Measurements from ENCODE around the gene TMEM120B. TPM values are rescaled to one million over a fixed set of nuclear protein-coding genes. Genes with fewer than 3 reads are reported as not detected.

The TMEM120B gene
- total RNA-seq, 1 donor from 2014 or later, result 8.9 TPM

DNA sequence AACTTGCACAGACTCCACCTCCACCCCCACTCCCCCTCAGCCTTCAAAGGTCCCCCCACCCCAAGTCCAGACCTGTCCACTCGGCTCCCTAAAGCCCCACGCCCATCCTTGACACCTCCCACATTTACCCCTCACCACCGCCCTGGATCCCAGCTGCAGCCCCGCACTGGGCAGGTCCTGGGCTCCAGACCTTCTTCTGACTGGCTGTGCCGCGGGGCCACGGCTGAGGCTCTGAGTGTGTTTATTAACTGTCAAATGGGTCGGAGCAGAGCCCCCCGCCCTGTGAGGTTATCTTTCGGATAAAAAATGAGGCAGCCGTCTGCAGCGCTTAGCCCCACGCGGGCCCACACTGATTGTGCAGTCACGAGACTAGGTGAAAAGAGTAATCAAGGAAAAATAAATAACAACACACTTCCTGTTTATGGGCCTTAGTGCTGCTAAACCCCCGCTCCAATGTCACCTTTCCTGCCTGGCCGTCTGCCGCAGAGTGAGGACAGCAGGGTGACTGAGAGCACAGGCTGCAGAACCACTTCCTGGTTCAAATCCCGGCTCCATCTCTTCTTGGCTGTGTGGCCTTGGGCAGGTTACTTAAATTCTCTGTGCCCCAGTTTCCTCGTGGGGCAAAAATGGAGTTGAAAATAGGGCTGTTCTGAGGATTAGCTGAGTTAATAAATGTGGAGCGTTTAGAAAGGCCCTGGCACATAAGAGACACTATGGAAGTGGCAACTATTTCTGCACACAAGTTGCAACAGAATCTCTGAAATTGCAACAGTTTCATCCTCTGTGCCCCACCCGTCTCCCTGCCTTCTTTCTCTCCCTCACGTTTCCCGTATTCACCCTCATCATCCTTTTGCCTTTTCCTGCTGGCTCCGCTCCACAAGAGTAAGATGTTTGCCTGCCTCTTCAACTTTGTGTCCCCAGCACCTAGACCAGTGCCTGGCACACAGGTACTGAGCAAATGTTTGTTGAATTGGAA, 100.7 kb downstream of the TMEM120B start:
- Histone ChIP-seq H3K36me3 (ENCODE audit: control insufficient read depth in 3 of 3, insufficient read depth in 3 of 3, low read length in 3 of 3) (peaks cover 53 to 64% (median 60%) of the 10 kb centered on the region in 3 donors), H3K9ac (ENCODE audit: low read depth in 1 of 3, low read length in 3 of 3) (peak overlapping the region in 1 of 3 donors; percentile 86), H3K27ac (ENCODE audit: low read depth, low read length) (no peak overlapping the region), H3K4me3 (ENCODE audit: low read length in 3 of 3) (peak overlapping the region; percentile 76 to 86 (median 79)), H3K4me1 (ENCODE audit: control insufficient read depth in 3 of 3, insufficient read depth in 3 of 3, low read length in 3 of 3) (peaks cover 30 to 37% (median 30%) of the 10 kb centered on the region in 3 donors), H3K9me3 (ENCODE audit: control insufficient read depth in 3 of 3, low read length in 3 of 3) (no peaks in the 10 kb centered on the region), H3K27me3 (ENCODE audit: control insufficient read depth in 3 of 3, insufficient read depth in 3 of 3, low read length in 3 of 3) (no peaks in the 10 kb centered on the region)

DNA sequence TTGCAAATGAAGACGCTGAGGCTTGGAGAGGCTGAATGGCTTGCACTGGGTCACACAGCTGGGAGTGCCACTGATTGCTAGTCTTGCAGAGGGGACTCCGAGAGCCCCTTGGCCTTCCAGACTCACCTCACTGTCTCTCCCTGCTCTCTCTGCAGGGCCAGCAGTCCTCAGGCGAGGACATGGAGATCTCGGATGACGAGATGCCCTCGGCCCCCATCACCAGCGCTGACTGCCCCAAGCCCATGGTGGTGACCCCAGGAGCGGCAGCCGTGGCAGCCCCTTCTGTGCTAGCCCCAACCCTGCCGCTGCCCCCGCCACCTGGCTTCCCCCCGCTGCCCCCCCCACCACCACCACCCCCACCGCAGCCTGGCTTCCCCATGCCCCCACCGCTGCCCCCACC, 101.4 kb downstream of the TMEM120B start:
- H3K4me3 ChIP-seq (ENCODE audit: low read length in 3 of 3), result no peak overlapping the region
- peaks cover 50 to 59% (median 56%) of the 10 kb centered on the region in 3 donors for H3K36me3 ChIP-seq (ENCODE audit: control insufficient read depth in 3 of 3, insufficient read depth in 3 of 3, low read length in 3 of 3)
- H3K4me1 ChIP-seq (ENCODE audit: control insufficient read depth in 3 of 3, insufficient read depth in 3 of 3, low read length in 3 of 3), result peaks cover 30 to 37% (median 30%) of the 10 kb centered on the region in 3 donors
- H3K27me3 ChIP-seq (ENCODE audit: control insufficient read depth in 3 of 3, insufficient read depth in 3 of 3, low read length in 3 of 3), result no peaks in the 10 kb centered on the region
- no peak overlapping the region for H3K27ac ChIP-seq (ENCODE audit: low read depth, low read length)
- no peaks in the 10 kb centered on the region for H3K9me3 ChIP-seq (ENCODE audit: control insufficient read depth in 3 of 3, low read length in 3 of 3)
- H3K9ac ChIP-seq (ENCODE audit: low read depth in 1 of 3, low read length in 3 of 3), result no peak overlapping the region

DNA sequence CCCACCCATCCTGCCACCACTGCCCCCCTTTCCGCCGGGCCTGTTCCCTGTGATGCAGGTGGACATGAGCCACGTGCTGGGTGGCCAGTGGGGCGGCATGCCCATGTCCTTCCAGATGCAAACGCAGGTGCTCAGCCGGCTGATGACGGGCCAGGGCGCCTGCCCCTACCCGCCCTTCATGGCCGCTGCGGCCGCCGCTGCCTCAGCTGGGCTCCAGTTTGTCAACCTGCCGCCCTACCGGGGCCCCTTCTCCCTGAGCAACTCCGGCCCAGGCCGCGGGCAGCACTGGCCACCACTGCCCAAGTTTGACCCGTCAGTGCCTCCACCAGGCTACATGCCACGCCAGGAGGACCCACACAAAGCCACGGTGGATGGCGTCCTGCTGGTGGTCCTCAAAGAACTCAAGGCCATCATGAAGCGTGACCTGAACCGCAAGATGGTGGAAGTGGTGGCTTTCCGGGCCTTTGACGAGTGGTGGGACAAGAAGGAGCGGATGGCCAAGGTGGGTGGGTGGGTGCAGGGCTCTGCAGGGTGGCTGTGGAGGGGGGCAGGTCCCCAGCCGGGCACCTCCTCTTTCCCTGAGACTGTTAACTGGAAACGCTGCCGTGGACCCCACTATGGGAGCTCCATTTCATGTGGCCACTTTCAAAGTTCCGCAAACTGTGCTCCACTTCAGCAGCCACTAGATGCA, 102.0 kb downstream of the TMEM120B start:
- H3K9ac ChIP-seq (ENCODE audit: low read depth in 1 of 3, low read length in 3 of 3), result no peak overlapping the region

DNA sequence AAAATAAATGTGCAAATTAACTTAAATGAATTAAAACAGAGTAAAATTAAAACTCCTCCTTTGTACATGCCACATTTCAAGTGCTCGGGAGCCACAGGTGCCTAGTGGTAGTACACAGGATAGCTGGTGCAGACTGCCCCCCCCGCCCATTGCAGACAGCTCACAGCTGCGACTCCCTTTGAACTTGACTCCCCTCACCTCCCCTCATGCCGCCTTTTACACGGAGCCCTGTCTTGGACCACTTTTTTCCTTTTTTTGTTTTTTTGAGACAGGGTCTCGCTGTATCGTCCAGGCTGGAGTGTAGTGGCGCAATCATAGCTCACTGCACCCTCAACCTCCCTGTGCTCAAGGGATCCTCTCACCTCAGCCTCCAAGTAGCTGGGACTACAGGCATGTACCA, 102.7 kb downstream of the TMEM120B start:
- Histone ChIP-seq H3K27me3 (ENCODE audit: control insufficient read depth in 3 of 3, insufficient read depth in 3 of 3, low read length in 3 of 3) (no peaks in the 10 kb centered on the region), H3K27ac (ENCODE audit: low read depth, low read length) (no peak overlapping the region), H3K36me3 (ENCODE audit: control insufficient read depth in 3 of 3, insufficient read depth in 3 of 3, low read length in 3 of 3) (peaks cover 55 to 58% (median 58%) of the 10 kb centered on the region in 3 donors), H3K9me3 (ENCODE audit: control insufficient read depth in 3 of 3, low read length in 3 of 3) (no peaks in the 10 kb centered on the region), H3K4me3 (ENCODE audit: low read length in 3 of 3) (no peak overlapping the region), H3K9ac (ENCODE audit: low read depth in 1 of 3, low read length in 3 of 3) (no peak overlapping the region), H3K4me1 (ENCODE audit: control insufficient read depth in 3 of 3, insufficient read depth in 3 of 3, low read length in 3 of 3) (peaks cover 30 to 36% (median 30%) of the 10 kb centered on the region in 3 donors)

More for the DNA sequence above, 102.0 kb downstream of the TMEM120B start:
- no peak overlapping the region for H3K27ac ChIP-seq (ENCODE audit: low read depth, low read length)
- no peak overlapping the region for H3K4me3 ChIP-seq (ENCODE audit: low read length in 3 of 3)
- H3K4me1 ChIP-seq (ENCODE audit: control insufficient read depth in 3 of 3, insufficient read depth in 3 of 3, low read length in 3 of 3), result peaks cover 30 to 37% (median 30%) of the 10 kb centered on the region in 3 donors
- no peaks in the 10 kb centered on the region for H3K9me3 ChIP-seq (ENCODE audit: control insufficient read depth in 3 of 3, low read length in 3 of 3)
- peaks cover 52 to 58% (median 57%) of the 10 kb centered on the region in 3 donors for H3K36me3 ChIP-seq (ENCODE audit: control insufficient read depth in 3 of 3, insufficient read depth in 3 of 3, low read length in 3 of 3)
- no peaks in the 10 kb centered on the region for H3K27me3 ChIP-seq (ENCODE audit: control insufficient read depth in 3 of 3, insufficient read depth in 3 of 3, low read length in 3 of 3)

DNA sequence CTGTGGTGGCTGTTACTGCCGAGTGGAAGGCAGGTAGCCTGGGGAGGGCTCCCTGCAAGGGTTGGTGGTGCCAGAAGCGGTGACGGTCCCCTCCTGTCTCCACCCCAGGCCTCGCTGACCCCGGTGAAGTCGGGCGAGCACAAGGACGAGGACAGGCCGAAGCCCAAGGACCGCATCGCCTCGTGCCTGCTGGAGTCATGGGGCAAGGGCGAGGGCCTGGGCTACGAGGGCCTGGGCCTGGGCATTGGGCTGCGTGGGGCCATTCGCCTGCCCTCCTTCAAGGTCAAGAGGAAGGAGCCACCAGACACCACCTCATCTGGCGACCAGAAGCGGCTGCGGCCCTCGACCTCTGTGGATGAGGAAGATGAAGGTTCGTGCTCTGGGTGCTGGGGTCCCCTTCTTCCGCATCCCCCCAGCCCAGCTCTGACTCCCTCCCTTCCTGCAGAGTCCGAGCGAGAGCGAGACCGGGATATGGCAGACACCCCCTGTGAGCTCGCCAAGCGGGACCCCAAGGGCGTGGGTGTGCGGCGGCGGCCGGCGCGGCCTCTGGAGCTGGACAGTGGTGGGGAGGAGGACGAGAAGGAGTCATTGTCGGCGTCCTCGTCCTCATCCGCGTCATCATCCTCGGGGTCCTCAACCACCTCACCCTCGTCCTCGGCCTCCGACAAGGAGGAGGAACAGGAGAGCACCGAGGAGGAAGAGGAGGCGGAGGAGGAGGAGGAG, 104.5 kb downstream of the TMEM120B start:
- no peak overlapping the region for H3K4me3 ChIP-seq (ENCODE audit: low read length in 3 of 3)
- no peak overlapping the region for H3K9ac ChIP-seq (ENCODE audit: low read depth in 1 of 3, low read length in 3 of 3)
- H3K36me3 ChIP-seq (ENCODE audit: control insufficient read depth in 3 of 3, insufficient read depth in 3 of 3, low read length in 3 of 3), result peaks cover 51 to 60% (median 53%) of the 10 kb centered on the region in 3 donors
- no peak overlapping the region for H3K27ac ChIP-seq (ENCODE audit: low read depth, low read length)
- H3K27me3 ChIP-seq (ENCODE audit: control insufficient read depth in 3 of 3, insufficient read depth in 3 of 3, low read length in 3 of 3), result no peaks in the 10 kb centered on the region
- peaks cover 13 to 19% (median 14%) of the 10 kb centered on the region in 3 donors for H3K4me1 ChIP-seq (ENCODE audit: control insufficient read depth in 3 of 3, insufficient read depth in 3 of 3, low read length in 3 of 3)
- H3K9me3 ChIP-seq (ENCODE audit: control insufficient read depth in 3 of 3, low read length in 3 of 3), result no peaks in the 10 kb centered on the region

DNA sequence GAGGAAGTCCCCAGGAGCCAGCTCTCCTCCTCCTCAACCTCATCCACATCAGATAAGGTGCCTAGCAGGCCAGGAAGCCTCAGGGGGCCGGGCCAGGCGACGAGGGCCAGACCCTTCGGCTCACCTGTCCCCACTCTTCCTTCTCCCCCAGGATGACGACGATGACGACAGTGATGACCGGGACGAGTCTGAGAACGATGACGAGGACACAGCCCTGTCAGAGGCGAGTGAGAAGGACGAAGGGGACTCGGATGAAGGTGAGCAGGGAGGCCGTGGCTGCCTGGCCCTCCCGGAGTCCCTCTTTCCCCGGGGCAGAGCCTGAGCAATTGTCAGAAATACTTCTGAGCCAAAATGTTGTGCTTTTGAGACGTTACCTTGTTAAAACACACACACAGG, 105.1 kb downstream of the TMEM120B start:
- no peak overlapping the region for H3K9ac ChIP-seq (ENCODE audit: low read depth in 1 of 3, low read length in 3 of 3)
- H3K4me3 ChIP-seq (ENCODE audit: low read length in 3 of 3), result no peak overlapping the region
- peaks cover 55 to 65% (median 59%) of the 10 kb centered on the region in 3 donors for H3K36me3 ChIP-seq (ENCODE audit: control insufficient read depth in 3 of 3, insufficient read depth in 3 of 3, low read length in 3 of 3)
- no peaks in the 10 kb centered on the region for H3K9me3 ChIP-seq (ENCODE audit: control insufficient read depth in 3 of 3, low read length in 3 of 3)
- H3K27me3 ChIP-seq (ENCODE audit: control insufficient read depth in 3 of 3, insufficient read depth in 3 of 3, low read length in 3 of 3), result no peaks in the 10 kb centered on the region
- H3K4me1 ChIP-seq (ENCODE audit: control insufficient read depth in 3 of 3, insufficient read depth in 3 of 3, low read length in 3 of 3), result peaks cover 8 to 14% (median 8%) of the 10 kb centered on the region in 3 donors
- no peak overlapping the region for H3K27ac ChIP-seq (ENCODE audit: low read depth, low read length)

DNA sequence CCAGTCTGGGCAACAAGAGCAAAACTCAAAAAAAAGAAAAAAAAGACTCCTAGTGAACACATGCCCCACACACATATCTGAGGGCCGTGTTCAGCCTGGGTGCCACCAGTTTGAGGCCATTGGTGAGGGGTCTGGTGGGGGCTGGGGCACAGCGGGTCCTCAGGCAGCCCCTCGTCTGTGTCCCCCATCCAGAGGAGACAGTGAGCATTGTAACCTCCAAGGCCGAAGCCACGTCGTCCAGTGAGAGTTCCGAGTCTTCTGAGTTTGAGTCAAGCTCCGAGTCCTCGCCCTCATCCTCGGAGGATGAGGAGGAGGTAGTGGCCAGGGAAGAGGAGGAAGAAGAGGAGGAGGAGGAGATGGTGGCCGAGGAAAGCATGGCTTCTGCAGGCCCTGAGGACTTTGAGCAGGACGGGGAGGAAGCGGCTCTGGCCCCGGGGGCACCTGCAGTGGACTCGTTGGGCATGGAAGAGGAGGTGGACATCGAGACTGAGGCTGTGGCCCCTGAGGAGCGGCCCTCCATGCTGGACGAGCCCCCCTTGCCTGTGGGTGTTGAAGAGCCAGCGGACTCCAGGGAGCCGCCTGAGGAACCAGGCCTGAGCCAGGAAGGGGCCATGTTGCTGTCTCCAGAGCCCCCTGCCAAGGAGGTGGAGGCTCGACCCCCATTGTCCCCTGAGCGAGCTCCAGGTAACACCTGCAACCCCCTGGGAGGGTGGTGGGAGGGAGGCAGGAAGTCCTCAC, 106.8 kb downstream of the TMEM120B start:
- Histone ChIP-seq H3K27me3 (ENCODE audit: control insufficient read depth in 3 of 3, insufficient read depth in 3 of 3, low read length in 3 of 3) (no peaks in the 10 kb centered on the region), H3K4me3 (ENCODE audit: low read length in 3 of 3) (no peak overlapping the region), H3K4me1 (ENCODE audit: control insufficient read depth in 3 of 3, insufficient read depth in 3 of 3, low read length in 3 of 3) (no peaks in the 10 kb centered on the region), H3K27ac (ENCODE audit: low read depth, low read length) (no peak overlapping the region), H3K9ac (ENCODE audit: low read depth in 1 of 3, low read length in 3 of 3) (no peak overlapping the region), H3K9me3 (ENCODE audit: control insufficient read depth in 3 of 3, low read length in 3 of 3) (no peaks in the 10 kb centered on the region), H3K36me3 (ENCODE audit: control insufficient read depth in 3 of 3, insufficient read depth in 3 of 3, low read length in 3 of 3) (peaks cover 60 to 71% (median 63%) of the 10 kb centered on the region in 3 donors)

DNA sequence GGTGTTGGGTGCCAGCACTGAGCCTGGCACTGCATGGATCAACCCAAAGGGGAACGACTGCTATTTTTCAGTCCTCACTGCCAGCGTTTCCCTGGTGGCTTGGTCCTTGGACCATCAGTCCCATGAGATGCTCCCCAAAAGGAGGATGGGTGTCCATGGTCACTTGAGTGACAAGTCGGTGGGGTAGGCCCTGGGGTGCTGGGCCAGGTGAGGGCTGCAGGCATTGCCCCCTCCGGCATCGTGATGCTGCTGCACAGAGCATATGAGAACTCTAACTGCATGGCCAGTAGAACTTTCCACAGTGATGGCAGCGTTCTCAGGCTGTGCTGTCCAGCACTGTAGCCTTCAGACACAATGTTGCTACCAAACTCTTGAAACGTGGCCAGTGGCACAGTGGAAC, 107.5 kb downstream of the TMEM120B start:
- Histone ChIP-seq H3K36me3 (ENCODE audit: control insufficient read depth in 3 of 3, insufficient read depth in 3 of 3, low read length in 3 of 3) (peaks cover 55 to 70% (median 61%) of the 10 kb centered on the region in 3 donors), H3K4me3 (ENCODE audit: low read length in 3 of 3) (no peak overlapping the region), H3K4me1 (ENCODE audit: control insufficient read depth in 3 of 3, insufficient read depth in 3 of 3, low read length in 3 of 3) (no peaks in the 10 kb centered on the region), H3K27ac (ENCODE audit: low read depth, low read length) (no peak overlapping the region), H3K9me3 (ENCODE audit: control insufficient read depth in 3 of 3, low read length in 3 of 3) (no peaks in the 10 kb centered on the region), H3K9ac (ENCODE audit: low read depth in 1 of 3, low read length in 3 of 3) (no peak overlapping the region), H3K27me3 (ENCODE audit: control insufficient read depth in 3 of 3, insufficient read depth in 3 of 3, low read length in 3 of 3) (no peaks in the 10 kb centered on the region)

DNA sequence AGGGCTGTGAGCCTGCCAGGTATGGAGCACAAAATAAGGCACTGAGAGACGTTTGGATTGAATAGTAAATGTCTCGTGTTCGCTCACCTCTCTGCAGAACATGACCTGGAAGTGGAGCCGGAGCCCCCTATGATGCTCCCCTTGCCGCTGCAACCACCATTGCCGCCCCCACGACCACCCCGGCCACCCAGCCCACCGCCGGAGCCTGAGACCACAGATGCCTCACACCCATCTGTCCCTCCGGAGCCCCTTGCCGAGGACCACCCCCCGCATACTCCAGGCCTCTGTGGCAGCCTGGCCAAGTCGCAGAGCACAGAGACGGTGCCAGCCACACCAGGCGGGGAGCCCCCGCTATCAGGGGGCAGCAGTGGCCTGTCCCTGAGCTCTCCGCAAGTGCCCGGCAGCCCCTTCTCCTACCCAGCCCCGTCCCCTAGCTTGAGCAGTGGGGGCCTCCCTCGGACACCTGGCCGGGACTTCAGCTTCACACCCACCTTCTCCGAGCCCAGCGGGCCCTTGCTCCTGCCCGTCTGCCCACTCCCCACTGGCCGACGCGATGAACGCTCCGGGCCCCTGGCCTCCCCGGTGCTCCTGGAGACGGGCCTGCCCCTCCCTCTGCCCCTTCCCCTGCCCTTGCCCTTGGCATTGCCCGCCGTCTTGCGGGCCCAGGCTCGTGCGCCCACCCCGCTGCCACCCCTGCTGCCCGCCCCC, 110.0 kb downstream of the TMEM120B start:
- H3K27me3 ChIP-seq (ENCODE audit: control insufficient read depth in 3 of 3, insufficient read depth in 3 of 3, low read length in 3 of 3), result no peaks in the 10 kb centered on the region
- peaks cover 56 to 65% (median 59%) of the 10 kb centered on the region in 3 donors for H3K36me3 ChIP-seq (ENCODE audit: control insufficient read depth in 3 of 3, insufficient read depth in 3 of 3, low read length in 3 of 3)
- no peak overlapping the region for H3K4me3 ChIP-seq (ENCODE audit: low read length in 3 of 3)
- H3K27ac ChIP-seq (ENCODE audit: low read depth, low read length), result no peak overlapping the region
- H3K9ac ChIP-seq (ENCODE audit: low read depth in 1 of 3, low read length in 3 of 3), result no peak overlapping the region
- no peaks in the 10 kb centered on the region for H3K4me1 ChIP-seq (ENCODE audit: control insufficient read depth in 3 of 3, insufficient read depth in 3 of 3, low read length in 3 of 3)
- no peaks in the 10 kb centered on the region for H3K9me3 ChIP-seq (ENCODE audit: control insufficient read depth in 3 of 3, low read length in 3 of 3)

Measured in skeletal muscle tissue (tissue), 4 donors.